ENCODE results near the gene BHLHA9.

DNA sequence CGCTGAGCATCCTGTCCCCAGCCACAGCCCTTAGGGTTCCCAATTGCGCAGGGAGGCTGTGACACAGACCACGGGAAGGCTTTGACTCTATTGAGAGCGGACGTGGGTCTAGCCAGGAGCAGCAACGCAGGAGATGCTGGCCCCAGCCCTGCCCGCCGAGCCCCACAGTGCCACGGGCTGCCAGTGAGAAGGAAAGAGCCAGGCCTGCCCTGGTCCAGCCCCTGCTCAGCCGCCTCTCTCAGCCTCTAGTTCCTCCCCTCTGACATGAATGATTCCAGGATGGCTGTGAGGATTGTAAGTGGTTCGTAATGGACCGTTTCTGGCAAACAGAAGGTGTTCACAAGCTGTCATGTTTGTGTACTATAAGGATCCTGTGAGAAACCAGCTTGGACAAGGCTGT lies 2.5 kb downstream of the BHLHA9 start:
- TF ChIP-seq, protein P1, sequence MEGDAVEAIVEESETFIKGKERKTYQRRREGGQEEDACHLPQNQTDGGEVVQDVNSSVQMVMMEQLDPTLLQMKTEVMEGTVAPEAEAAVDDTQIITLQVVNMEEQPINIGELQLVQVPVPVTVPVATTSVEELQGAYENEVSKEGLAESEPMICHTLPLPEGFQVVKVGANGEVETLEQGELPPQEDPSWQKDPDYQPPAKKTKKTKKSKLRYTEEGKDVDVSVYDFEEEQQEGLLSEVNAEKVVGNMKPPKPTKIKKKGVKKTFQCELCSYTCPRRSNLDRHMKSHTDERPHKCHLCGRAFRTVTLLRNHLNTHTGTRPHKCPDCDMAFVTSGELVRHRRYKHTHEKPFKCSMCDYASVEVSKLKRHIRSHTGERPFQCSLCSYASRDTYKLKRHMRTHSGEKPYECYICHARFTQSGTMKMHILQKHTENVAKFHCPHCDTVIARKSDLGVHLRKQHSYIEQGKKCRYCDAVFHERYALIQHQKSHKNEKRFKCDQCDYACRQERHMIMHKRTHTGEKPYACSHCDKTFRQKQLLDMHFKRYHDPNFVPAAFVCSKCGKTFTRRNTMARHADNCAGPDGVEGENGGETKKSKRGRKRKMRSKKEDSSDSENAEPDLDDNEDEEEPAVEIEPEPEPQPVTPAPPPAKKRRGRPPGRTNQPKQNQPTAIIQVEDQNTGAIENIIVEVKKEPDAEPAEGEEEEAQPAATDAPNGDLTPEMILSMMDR (IDR thresholded peaks at IDR 0.05) = no peak
- no peak for TF ChIP-seq POLR2A (IDR thresholded peaks at IDR 0.05)
